Upper lobe of left lung (tissue), 6 donors: Measurements from ENCODE around the gene RHEB. TPM values are rescaled to one million over a fixed set of nuclear protein-coding genes. Genes with fewer than 3 reads are reported as not detected.

Source experiments
- ATAC-seq, 2 donors: fragments of 200-7000 bp; cut with Tn5 transposase; one replicate each; pipeline ENCODE4 v1.9.1; 2022; ENCODE audit warnings: mild to moderate bottlenecking in 2 of 2, moderate library complexity in 2 of 2; ENCODE audit not compliant: low FRiP score in 2 of 2
- DNase-seq, 2 donors: peaks; one replicate each; pipeline ENCODE4 v3.0.0-alpha.2; 2019 to 2020
- H3K27ac ChIP-seq, 4 donors: fragments of 200-600 bp; sonication (generic); one replicate each; pipeline ENCODE4 v1.5.1; 2016 to 2019
- H3K27me3 ChIP-seq, 4 donors: fragments of 200-600 bp; sonication (generic); one replicate each; pipeline ENCODE4 v1.5.1; 2017 to 2019
- H3K36me3 ChIP-seq, 4 donors: fragments of 200-600 bp; sonication (generic); one replicate each; pipeline ENCODE4 v1.5.1; 2016 to 2019
- H3K4me1 ChIP-seq, 4 donors: fragments of 200-600 bp; sonication (generic); one replicate each; pipeline ENCODE4 v1.5.1; 2018 to 2019
- H3K4me3 ChIP-seq, 4 donors: fragments of 200-600 bp; sonication (generic); one replicate each; pipeline ENCODE4 v1.5.1; 2017 to 2019; ENCODE audit warnings: mild to moderate bottlenecking in 2 of 4, moderate library complexity in 1 of 4
- H3K9me3 ChIP-seq, 4 donors: fragments of 200-600 bp; sonication (generic); one replicate each; pipeline ENCODE4 v1.5.1; 2018 to 2019
- EP300 ChIP-seq, 4 donors: sonication (generic); formaldehyde crosslinking; IDR thresholded peaks; one replicate each; pipeline ENCODE4 v1.5.1; 2017; ENCODE audit warnings: antibody characterized with exemption in 4 of 4, control low read depth in 2 of 4
- POLR2A ChIP-seq, 4 donors: fragments of 450-650 bp; IDR thresholded peaks; one replicate each; pipeline ENCODE4 v1.5.1; 2016 to 2017; ENCODE audit warnings: antibody characterized with exemption in 4 of 4, mild to moderate bottlenecking in 2 of 4
- POLR2AphosphoS5 ChIP-seq, 2 donors: sonication (generic); formaldehyde crosslinking; IDR thresholded peaks; one replicate each; pipeline ENCODE4 v1.5.1; 2017; ENCODE audit warnings: antibody characterized with exemption in 2 of 2
- WGBS, 2 donors: methylation state at CpG; one replicate each; pipeline ENCODE4 v1.1.5; 2017 to 2018; 5-methylcytosine and 5-hydroxymethylcytosine counted together
- total RNA-seq, 6 donors: library from RNA; depleted of rRNA in 4 of 6; stranded (reverse); fragments of >200 nt in 4 of 6; gene quantifications; one replicate each; pipeline versions ENCODE4 v1.1.0 to v1.2.1, GENCODE V29; 2016 to 2021
- TF ChIP-seq, protein P1 (sequence below), 6 experiments: fragments of 450-650 bp in 4 of 6; fragments of 200-600 bp in 2 of 6; sonication (generic) in 2 of 6; IDR thresholded peaks; one replicate each; pipeline ENCODE4 v1.5.1; 2016 to 2019; ENCODE audit warnings: antibody characterized with exemption in 6 of 6
- donor health status: DM: no; HTN: no; CAD: no; lungs with moderate emphysema.
- donor health status: DM: no; HTN: yes; CAD: no; lungs with severe emphysema.

RHEB gene
- total RNA-seq, 6 donors from 2014 or later, result 63.0 to 105 (median 93.4) TPM

DNA sequence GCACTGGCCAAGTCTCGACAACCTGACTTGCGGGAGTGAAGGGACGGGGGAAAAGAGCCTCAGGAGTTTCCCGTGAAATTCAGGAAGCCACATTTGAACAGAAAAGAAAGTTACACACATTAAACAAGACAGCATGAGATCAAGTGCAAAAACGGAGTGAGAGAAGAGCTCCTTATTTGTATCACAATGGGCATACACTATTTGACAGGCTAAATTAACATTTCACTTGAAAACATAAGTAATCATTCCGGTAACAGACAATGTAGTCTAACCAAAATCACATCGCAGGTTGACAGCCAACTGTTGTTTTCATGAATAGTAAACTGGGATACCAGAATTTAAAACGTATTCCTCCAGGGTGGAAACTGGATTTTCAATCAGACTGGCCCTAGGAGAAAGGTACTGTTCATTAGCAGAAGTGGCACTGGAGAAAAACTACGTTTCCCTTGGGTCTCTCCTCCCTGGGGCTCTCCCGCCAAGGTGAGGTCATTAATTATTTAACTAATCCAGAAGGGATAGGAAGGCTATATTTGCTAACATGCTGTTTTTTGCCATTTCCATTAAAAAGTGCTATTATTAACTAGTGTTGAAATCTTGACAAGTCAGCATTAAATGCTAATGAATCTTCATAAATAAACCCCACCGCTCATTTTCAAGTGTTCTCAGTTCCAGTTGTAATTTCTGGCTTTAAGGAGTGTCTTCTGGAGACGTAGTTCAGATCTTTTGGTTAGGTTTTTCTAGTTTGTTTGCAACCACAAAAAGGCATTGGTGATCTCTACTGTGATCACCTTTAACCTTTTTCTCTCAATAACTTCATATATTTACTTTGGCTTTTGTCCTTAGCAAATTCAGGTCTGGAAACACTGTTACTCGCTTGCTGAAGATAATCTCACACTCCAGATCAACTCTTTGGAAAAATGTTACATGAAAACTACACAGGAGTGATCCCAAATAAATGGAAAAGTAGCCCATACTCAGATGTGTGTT lies 25.1 kb downstream of the RHEB start:
- Histone ChIP-seq H3K9me3 (no peaks in the 10 kb centered on the region), H3K36me3 (peaks cover 0 to 11% (median 5%) of the 10 kb centered on the region in 4 donors), H3K27me3 (no peaks in the 10 kb centered on the region), H3K27ac (peak overlapping the region in 2 of 4 donors; percentile 9 to 11), H3K4me3 (no peak overlapping the region), H3K4me1 (peaks cover 10 to 52% (median 33%) of the 10 kb centered on the region in 4 donors)
- ATAC-seq, result no peak
- DNase-seq, result no peak
- 57 to 75% methylated on average over 13 of the region's 13 CpGs for WGBS, 2 donors
- TF ChIP-seq POLR2AphosphoS5 (IDR thresholded peaks at IDR 0.05) (no peak), EP300 (IDR thresholded peaks at IDR 0.05) (no peak), POLR2A (IDR thresholded peaks at IDR 0.05) (no peak)
- TF ChIP-seq, protein P1, sequence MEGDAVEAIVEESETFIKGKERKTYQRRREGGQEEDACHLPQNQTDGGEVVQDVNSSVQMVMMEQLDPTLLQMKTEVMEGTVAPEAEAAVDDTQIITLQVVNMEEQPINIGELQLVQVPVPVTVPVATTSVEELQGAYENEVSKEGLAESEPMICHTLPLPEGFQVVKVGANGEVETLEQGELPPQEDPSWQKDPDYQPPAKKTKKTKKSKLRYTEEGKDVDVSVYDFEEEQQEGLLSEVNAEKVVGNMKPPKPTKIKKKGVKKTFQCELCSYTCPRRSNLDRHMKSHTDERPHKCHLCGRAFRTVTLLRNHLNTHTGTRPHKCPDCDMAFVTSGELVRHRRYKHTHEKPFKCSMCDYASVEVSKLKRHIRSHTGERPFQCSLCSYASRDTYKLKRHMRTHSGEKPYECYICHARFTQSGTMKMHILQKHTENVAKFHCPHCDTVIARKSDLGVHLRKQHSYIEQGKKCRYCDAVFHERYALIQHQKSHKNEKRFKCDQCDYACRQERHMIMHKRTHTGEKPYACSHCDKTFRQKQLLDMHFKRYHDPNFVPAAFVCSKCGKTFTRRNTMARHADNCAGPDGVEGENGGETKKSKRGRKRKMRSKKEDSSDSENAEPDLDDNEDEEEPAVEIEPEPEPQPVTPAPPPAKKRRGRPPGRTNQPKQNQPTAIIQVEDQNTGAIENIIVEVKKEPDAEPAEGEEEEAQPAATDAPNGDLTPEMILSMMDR (IDR thresholded peaks at IDR 0.05), result no peak

DNA sequence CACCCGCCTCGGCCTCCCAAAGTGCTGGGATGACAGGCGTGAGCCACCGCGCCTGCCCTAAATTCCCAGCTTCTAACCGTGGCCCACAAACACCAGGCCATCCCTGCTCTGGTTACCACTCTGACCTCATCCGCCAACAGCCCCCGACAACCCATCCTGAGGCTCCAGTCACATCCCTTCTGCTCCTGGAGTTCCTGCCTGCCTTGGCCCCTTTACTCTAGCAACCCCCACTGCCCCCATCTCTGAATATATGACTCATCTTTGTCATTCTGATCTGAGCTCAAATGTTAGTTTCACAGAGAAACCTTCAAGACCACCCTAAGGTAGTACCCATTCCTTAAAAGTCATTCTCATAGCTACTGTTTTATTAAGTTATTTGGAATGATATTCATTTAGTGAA lies 26.6 kb downstream of the RHEB start:
- 93 to 94% methylated on average over 8 of the region's 8 CpGs for WGBS, 2 donors
- H3K9me3 ChIP-seq, result no peaks in the 10 kb centered on the region
- H3K4me1 ChIP-seq, result peaks cover 11 to 49% (median 33%) of the 10 kb centered on the region in 4 donors
- no peak overlapping the region for H3K4me3 ChIP-seq
- TF ChIP-seq POLR2A (IDR thresholded peaks at IDR 0.05) (no peak), POLR2AphosphoS5 (IDR thresholded peaks at IDR 0.05) (no peak), EP300 (IDR thresholded peaks at IDR 0.05) (no peak)
- TF ChIP-seq, protein P1 (IDR thresholded peaks at IDR 0.05), result no peak
- no peak for ATAC-seq
- no peaks in the 10 kb centered on the region for H3K27me3 ChIP-seq
- H3K27ac ChIP-seq, result peak overlapping the region in 1 of 4 donors; percentile 16
- peaks cover 6 to 16% (median 9%) of the 10 kb centered on the region in 4 donors for H3K36me3 ChIP-seq
- no peak for DNase-seq

GRCh38 chr7:151491859-151492258 lies 27.8 kb downstream of the RHEB start:
- WGBS, 2 donors, result 64 to 79% methylated on average over 3 of the region's 3 CpGs

DNA sequence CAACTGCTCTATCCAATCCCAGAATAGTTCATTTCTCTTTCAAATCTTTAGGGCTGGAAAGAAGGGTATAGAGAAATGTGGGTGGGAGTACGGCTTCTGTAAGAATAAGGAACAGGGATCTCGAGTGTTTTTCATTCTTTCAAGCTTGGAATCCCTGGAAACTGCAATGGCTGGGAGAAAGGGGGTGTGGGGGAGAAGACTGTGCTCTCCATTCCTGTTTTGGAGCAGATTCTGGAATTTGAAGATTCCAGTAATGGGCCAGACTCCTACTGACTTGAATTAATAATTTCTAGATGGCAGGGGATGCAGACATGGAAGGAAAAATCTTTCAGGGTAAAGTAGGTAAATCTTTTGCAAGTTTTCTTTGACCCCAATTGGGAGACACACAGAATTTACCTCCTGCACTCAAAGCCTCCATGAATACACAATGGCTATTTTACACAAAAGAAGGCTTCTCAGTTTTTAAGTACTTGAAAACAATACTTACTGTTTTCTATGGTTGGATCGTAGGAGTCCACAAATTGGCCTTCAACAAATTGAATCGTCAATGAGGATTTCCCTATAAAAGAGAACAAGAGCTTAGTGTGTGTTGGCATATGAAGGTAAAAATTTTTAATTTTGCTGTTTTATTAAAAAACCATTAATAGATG lies 29.1 kb downstream of the RHEB start:
- Histone ChIP-seq H3K4me3 (no peak overlapping the region), H3K36me3 (peaks cover 6 to 39% (median 18%) of the 10 kb centered on the region in 4 donors), H3K9me3 (no peaks in the 10 kb centered on the region), H3K27ac (no peak overlapping the region), H3K27me3 (no peaks in the 10 kb centered on the region), H3K4me1 (peaks cover 18 to 47% (median 28%) of the 10 kb centered on the region in 4 donors)
- DNase-seq (no peak), ATAC-seq (no peak)
- no peak for TF ChIP-seq POLR2AphosphoS5 (IDR thresholded peaks at IDR 0.05)
- TF ChIP-seq, protein P1 (IDR thresholded peaks at IDR 0.05), result no peak
- no peak for TF ChIP-seq POLR2A (IDR thresholded peaks at IDR 0.05)
- TF ChIP-seq EP300 (IDR thresholded peaks at IDR 0.05), result no peak
- 89 to 91% methylated on average over 4 of the region's 4 CpGs for WGBS, 2 donors

More at GRCh38 chr7:151491859-151492258, 27.8 kb downstream of the RHEB start:
- Histone ChIP-seq H3K9me3 (no peaks in the 10 kb centered on the region), H3K27me3 (no peaks in the 10 kb centered on the region), H3K27ac (peak overlapping the region in 1 of 4 donors; percentile 21), H3K36me3 (peaks cover 6 to 26% (median 13%) of the 10 kb centered on the region in 4 donors), H3K4me1 (peaks cover 15 to 53% (median 33%) of the 10 kb centered on the region in 4 donors), H3K4me3 (no peak overlapping the region)
- TF ChIP-seq EP300 (IDR thresholded peaks at IDR 0.05) (no peak), POLR2A (IDR thresholded peaks at IDR 0.05) (no peak), POLR2AphosphoS5 (IDR thresholded peaks at IDR 0.05) (no peak)
- TF ChIP-seq, protein P1 (IDR thresholded peaks at IDR 0.05), result no peak
- peak; percentile 37 to 79 for ATAC-seq
- DNase-seq, result no peak
